GM12878 (cell line): Measurements from ENCODE around the gene NMB. TPM values are rescaled to one million over a fixed set of nuclear protein-coding genes. Genes with fewer than 3 reads are reported as not detected.

Source experiments
- BCL11A ChIP-seq: IDR thresholded peaks from 2 replicates; pipeline ENCODE4 v1.6.1; 2011; ENCODE audit warnings: low read depth, low read length
- CHD2 ChIP-seq: IDR thresholded peaks from 2 replicates; pipeline ENCODE4 v1.6.1; 2011; ENCODE audit warnings: low read depth, low read length, improper control_type of control experiment, borderline replicate concordance
- E2F4 ChIP-seq: IDR thresholded peaks from 2 replicates; pipeline ENCODE4 v1.6.1; 2012; ENCODE audit warnings: low read depth, low read length, improper control_type of control experiment
- HCFC1 ChIP-seq: fragments of 150-350 bp; IDR thresholded peaks from 2 replicates; pipeline ENCODE4 v1.6.1; 2014; ENCODE audit warnings: low read length
- HDGF ChIP-seq: fragments of 450-650 bp; IDR thresholded peaks from 2 replicates; pipeline ENCODE4 v1.6.1; 2016; ENCODE audit warnings: antibody characterized with exemption
- IKZF1 ChIP-seq: fragments of 450-650 bp; conservative IDR thresholded peaks from 2 replicates; pipeline ENCODE4 v1.6.1; 2017; ENCODE audit warnings: antibody characterized with exemption, mild to moderate bottlenecking
- IKZF2 ChIP-seq, 2 experiments: fragments of 450-650 bp; IDR thresholded peaks; 2 replicates each; pipeline ENCODE4 v1.6.1; 2017; ENCODE audit warnings: mild to moderate bottlenecking in 2 of 2, moderate library complexity in 2 of 2
- MTA3 ChIP-seq: IDR thresholded peaks from 2 replicates; pipeline ENCODE4 v1.6.1; 2012; ENCODE audit warnings: low read length, inconsistent platforms, borderline replicate concordance
- MXI1 ChIP-seq: fragments of 150-350 bp; IDR thresholded peaks from 2 replicates; pipeline ENCODE4 v1.6.1; 2011; ENCODE audit warnings: low read depth, mild to moderate bottlenecking, inconsistent platforms, low read length, improper control_type of control experiment
- NBN ChIP-seq: fragments of 450-650 bp; IDR thresholded peaks from 2 replicates; pipeline ENCODE4 v1.6.1; 2016
- NFXL1 ChIP-seq: fragments of 450-650 bp; IDR thresholded peaks from 2 replicates; pipeline ENCODE4 v1.6.1; 2017; ENCODE audit warnings: antibody characterized with exemption, mild to moderate bottlenecking, borderline replicate concordance
- NFYA ChIP-seq: IDR thresholded peaks from 2 replicates; pipeline ENCODE4 v1.6.1; 2011; ENCODE audit warnings: low read depth, mild to moderate bottlenecking, low read length, improper control_type of control experiment, borderline replicate concordance
- PAX5 ChIP-seq: IDR thresholded peaks from 2 replicates; pipeline ENCODE4 v1.6.1; 2011; ENCODE audit warnings: low read depth, low read length, borderline replicate concordance
- POLR2AphosphoS2 ChIP-seq: IDR thresholded peaks from 2 replicates; pipeline ENCODE4 v1.6.1; 2011; ENCODE audit warnings: low read depth, mild to moderate bottlenecking, low read length, improper control_type of control experiment, moderate library complexity
- POLR2AphosphoS5 ChIP-seq: IDR thresholded peaks from 2 replicates; pipeline ENCODE4 v1.6.1; 2011; ENCODE audit warnings: mild to moderate bottlenecking, low read length, inconsistent platforms
- POU2F2 ChIP-seq: IDR thresholded peaks from 3 replicates; pipeline ENCODE4 v1.6.1; 2011; ENCODE audit warnings: low read depth, mild to moderate bottlenecking, low read length, borderline replicate concordance
- SIN3A ChIP-seq: IDR thresholded peaks from 2 replicates; pipeline ENCODE4 v1.6.1; 2012; ENCODE audit warnings: low read depth, low read length, improper control_type of control experiment
- SP1 ChIP-seq: IDR thresholded peaks from one replicate; pipeline ENCODE4 v1.6.1; 2011; ENCODE audit warnings: low read depth, low read length
- SPI1 ChIP-seq: IDR thresholded peaks from 2 replicates; pipeline ENCODE4 v1.6.1; 2011; ENCODE audit warnings: low read depth, mild to moderate bottlenecking, low read length, moderate library complexity, borderline replicate concordance; ENCODE audit not compliant: insufficient read depth
- YBX1 ChIP-seq: fragments of 450-650 bp; IDR thresholded peaks from 2 replicates; pipeline ENCODE4 v1.6.1; 2016; ENCODE audit warnings: antibody characterized with exemption
- ZBTB11 ChIP-seq: fragments of 450-650 bp; formaldehyde crosslinking; IDR thresholded peaks from 2 replicates; pipeline ENCODE4 v1.5.0; 2022; ENCODE audit warnings: mild to moderate bottlenecking, missing genetic modification characterization
- ZNF622 ChIP-seq: fragments of 450-650 bp; IDR thresholded peaks from 2 replicates; pipeline ENCODE4 v1.6.1; 2017; ENCODE audit warnings: mild to moderate bottlenecking, inconsistent platforms
- polyA plus RNA-seq, 11 experiments: library from polyadenylated mRNA; depleted of rRNA in 4 of 11; unstranded in 6 of 11; stranded (reverse) in 5 of 11; fragments of >200 nt; fragmentation: Nextera tagmentation in 4 of 11; fragmentation: Illumina TruSeq in 1 of 11; extraction: Ambion mirVana in 4 of 11; extraction: Trizol in 1 of 11; gene quantifications; 1 replicate in 1 of 11; 2 replicates in 10 of 11; pipeline versions ENCODE4 v1.2.1 to v1.2.3, GENCODE V29; 2011 to 2016; ENCODE audit warnings: inconsistent platforms in 2 of 11, missing spikeins in 2 of 11, low read depth in 1 of 11
- total RNA-seq, 4 experiments: library from RNA; depleted of rRNA in 3 of 4; stranded (reverse); fragments of >200 nt in 3 of 4; fragmentation: Illumina TruSeq in 1 of 4; extraction: Trizol in 1 of 4; gene quantifications; 2 replicates each; pipeline versions ENCODE4 v1.2.1 to v1.2.3, GENCODE V29; 2013 to 2021

The NMB gene
- total and polyA plus RNA-seq, 10 of the 15 experiments (the other 5 are each of a cell fraction or from before 2014, with no cell fraction given): 0.32 to 4.1 (median 1.6) TPM

GRCh38 chr15:84653910-84654688, 3.9 kb downstream of the NMB start, which contains the start of gene WDR73 (continued):
- no peak for TF ChIP-seq ZBTB11 (CRISPR knock-in tag)
- TF ChIP-seq SP1: peak; percentile 52
- no peak for TF ChIP-seq NFXL1
- peak; percentile 62 for TF ChIP-seq IKZF1
- 0 out of 2 replicates have a peak, but pooled peaks have one; percentile 38 for TF ChIP-seq HDGF
- 0 out of 3 replicates have a peak, but pooled peaks have one; percentile 20 for TF ChIP-seq POU2F2
- TF ChIP-seq MXI1: peak; percentile 91
- TF ChIP-seq BCL11A: no peak
- TF ChIP-seq YBX1: no peak
- TF ChIP-seq SIN3A: peak; percentile 91
- peak; percentile 83; the same call in 1 of the 2 replicates for TF ChIP-seq POLR2AphosphoS2
- no peak for TF ChIP-seq ZNF622
- TF ChIP-seq CHD2: peak; percentile 100
- peak; percentile 81 for TF ChIP-seq POLR2AphosphoS5
- TF ChIP-seq SPI1: peak; percentile 72; the same call in 1 of the 2 replicates
- TF ChIP-seq NBN: no peak
- TF ChIP-seq E2F4: no peak
- no peak; a peak in 1 of 4 replicates for TF ChIP-seq IKZF2 (IDR thresholded peaks at IDR 0.05)
- TF ChIP-seq PAX5: no peak
- peak; percentile 49; the same call in 1 of the 2 replicates for TF ChIP-seq HCFC1
- no peak for TF ChIP-seq NFYA
- no peak; the same call in 1 of the 2 replicates for TF ChIP-seq MTA3
